Progenitor cell of endocrine pancreas (in vitro differentiated cells): Measurements from ENCODE around the gene DUSP2. TPM values are rescaled to one million over a fixed set of nuclear protein-coding genes. Genes with fewer than 3 reads are reported as not detected.

Source experiments
- DNase-seq: peaks from one replicate; pipeline ENCODE4 v3.0.0; 2021; ENCODE audit warnings: low spot score; ENCODE audit not compliant: unreplicated experiment
- H3K27ac Mint-ChIP-seq: 2 replicates; pipeline ENCODE4 v1.8.0; 2021; ENCODE audit warnings: mild to moderate bottlenecking, moderate library complexity, mixed read lengths
- H3K27me3 Mint-ChIP-seq: 2 replicates; pipeline ENCODE4 v1.8.0; 2021; ENCODE audit warnings: mixed read lengths
- H3K36me3 Mint-ChIP-seq: 2 replicates; pipeline ENCODE4 v1.8.0; 2022; ENCODE audit warnings: mixed read lengths; ENCODE audit not compliant: insufficient read depth
- H3K4me1 Mint-ChIP-seq: 2 replicates; pipeline ENCODE4 v1.8.0; 2021; ENCODE audit warnings: low read depth, mixed read lengths
- H3K4me3 Mint-ChIP-seq: 2 replicates; pipeline ENCODE4 v1.8.0; 2021; ENCODE audit warnings: low read depth, mild to moderate bottlenecking, moderate library complexity, mixed read lengths
- H3K9me3 Mint-ChIP-seq: 2 replicates; pipeline ENCODE4 v1.8.0; 2021; ENCODE audit warnings: low read depth, mixed read lengths
- CTCF ChIP-seq: fragments of 200-600 bp; sonication (generic); IDR thresholded peaks from one replicate; pipeline ENCODE4 v1.5.0; 2021; ENCODE audit warnings: antibody characterized with exemption, mild to moderate bottlenecking; ENCODE audit not compliant: unreplicated experiment
- total RNA-seq: library from RNA; stranded (reverse); gene quantifications from 2 replicates; pipeline ENCODE4 v1.2.1, GENCODE V29; 2021

DUSP2 gene
- total RNA-seq, 1 donor from 2014 or later = 0.93 TPM

DNA sequence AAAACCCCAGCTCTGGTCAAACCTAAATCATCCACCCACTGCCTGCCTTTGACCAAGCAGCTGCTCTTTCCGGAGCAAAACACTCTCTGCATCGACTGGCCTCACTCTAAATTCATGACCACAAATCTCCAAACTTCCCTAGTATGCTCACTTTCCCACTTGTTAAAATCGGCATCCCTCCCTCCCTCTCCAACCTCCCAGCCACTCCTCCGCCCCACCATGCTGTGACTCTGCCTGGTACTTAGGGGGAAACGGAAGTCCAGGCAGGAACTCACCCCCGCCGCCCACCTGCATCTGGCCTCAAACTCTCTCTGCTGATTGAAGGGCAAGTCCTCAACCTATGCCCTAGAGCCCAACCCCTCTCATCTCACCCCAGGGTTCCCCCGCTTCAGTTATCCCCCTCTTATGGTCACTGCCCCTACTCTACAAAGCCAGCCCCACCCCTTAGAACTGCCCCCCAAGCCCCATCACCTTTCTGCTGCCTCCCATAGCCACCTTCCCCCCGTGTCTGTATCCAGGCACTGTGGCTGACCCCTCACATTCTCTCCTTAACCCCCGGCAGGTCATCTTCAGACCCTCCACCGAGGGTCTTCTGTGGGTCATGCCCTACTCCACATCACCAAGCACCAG lies 25.0 kb downstream of the DUSP2 start:
- DNase-seq = no peak
- H3K4me3 Mint-ChIP-seq = no peak overlapping the region
- no peak for TF ChIP-seq CTCF
- no peaks in the 10 kb centered on the region for H3K9me3 Mint-ChIP-seq
- H3K27me3 Mint-ChIP-seq = peaks cover 62% of the 10 kb centered on the region
- H3K4me1 Mint-ChIP-seq = peaks cover 2% of the 10 kb centered on the region
- H3K27ac Mint-ChIP-seq = no peak overlapping the region
- no peaks in the 10 kb centered on the region for H3K36me3 Mint-ChIP-seq

DNA sequence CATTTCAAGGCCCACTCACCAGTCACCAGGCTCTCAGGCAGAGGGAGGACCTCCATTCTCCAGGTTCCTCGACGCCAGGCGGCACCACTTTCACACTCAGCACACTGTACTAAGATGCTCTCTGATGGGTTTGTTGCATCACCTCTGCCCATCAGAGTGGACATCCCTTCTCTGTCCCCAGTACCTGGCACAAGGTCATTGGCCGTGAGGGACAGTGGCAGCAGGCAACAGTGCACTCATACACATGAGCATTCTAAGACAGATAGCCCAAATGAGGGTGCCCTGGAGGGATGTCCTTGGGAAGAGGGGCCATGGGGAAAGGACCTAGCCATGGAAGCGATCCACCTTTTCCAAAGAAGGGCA lies 25.9 kb downstream of the DUSP2 start:
- Mint-ChIP-seq H3K27ac (no peak overlapping the region), H3K4me3 (no peak overlapping the region), H3K4me1 (peaks cover 2% of the 10 kb centered on the region), H3K36me3 (no peaks in the 10 kb centered on the region), H3K27me3 (peaks cover 61% of the 10 kb centered on the region), H3K9me3 (no peaks in the 10 kb centered on the region)
- no peak for DNase-seq
- no peak for TF ChIP-seq CTCF

DNA sequence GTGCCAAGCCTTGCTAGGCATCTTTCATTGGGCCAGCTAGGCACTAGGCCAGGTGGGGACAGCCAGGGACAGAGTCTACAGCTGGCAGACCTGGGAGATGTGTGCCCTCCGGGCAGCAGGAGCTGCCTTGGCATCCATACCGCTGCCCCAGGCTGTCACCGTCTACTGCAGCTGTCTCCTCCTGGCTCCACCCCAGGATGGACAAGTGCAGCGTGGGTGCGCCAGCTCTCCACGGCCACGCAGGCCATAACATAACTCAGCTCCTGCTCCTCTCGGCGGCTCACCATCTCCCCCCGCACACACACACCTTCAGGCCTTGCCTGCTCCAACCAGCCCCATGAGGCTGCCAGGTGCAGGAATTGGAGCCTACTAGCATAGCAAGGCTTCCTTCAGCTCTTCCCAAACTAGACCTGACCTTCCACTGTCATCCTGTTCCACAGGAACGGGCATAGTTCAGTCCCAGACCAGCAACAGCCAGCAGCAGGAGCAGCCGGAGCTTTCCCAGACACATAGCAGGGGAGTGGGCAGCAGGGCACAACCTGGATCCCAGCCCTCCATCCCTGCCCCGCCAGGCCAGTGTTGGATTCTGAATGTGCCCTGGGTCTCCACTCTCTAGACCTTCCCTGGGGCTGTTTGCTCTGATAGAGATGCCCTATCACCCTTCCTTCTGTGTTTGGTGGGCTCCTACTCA lies 26.4 kb downstream of the DUSP2 start:
- Mint-ChIP-seq H3K4me1 (peaks cover 2% of the 10 kb centered on the region), H3K4me3 (no peak overlapping the region), H3K27ac (no peak overlapping the region), H3K27me3 (peaks cover 62% of the 10 kb centered on the region), H3K36me3 (no peaks in the 10 kb centered on the region), H3K9me3 (no peaks in the 10 kb centered on the region)
- DNase-seq = no peak
- TF ChIP-seq CTCF = no peak

DNA sequence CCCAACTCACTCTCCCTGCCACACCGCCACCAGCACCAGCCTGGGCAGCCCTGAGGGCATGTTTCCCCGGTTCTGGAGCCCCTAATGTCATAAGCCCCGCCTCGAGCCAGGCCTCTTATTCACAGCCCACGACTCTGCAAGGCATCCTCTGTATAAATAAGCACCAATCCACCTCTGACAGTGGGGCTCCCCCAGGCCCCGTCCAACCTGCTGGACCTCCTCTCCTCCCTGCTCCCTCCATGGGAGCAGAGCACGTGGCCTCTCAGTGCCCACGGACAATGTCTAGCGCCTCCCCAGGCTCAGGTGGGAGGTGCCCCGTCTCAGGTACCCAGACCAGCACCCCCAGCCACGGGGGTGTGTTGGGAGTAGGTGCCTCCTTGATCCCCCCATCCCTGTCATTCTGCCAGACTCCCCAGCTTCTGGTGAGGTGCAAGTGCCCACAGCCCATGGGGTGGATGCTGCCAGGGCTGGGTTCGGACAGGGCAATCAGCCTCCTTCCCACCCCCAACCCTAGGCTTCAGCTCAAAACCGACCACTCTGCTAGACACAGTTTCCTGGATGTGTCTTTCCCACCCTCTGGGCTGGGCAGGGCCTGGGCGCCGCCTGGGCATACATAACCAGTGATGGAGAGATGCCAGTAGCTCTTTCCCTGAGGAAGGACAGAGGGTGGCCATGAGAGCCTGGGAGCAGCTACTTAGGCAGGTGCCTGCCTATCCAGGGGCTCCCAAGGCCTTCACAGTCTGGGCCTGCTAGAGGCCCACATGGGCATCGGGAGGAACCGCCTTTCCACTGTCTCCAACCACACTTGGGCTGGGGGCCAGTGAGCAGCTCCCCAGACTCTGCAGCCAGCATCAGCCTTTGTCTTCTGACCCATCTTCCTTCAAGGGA lies 27.3 kb downstream of the DUSP2 start:
- H3K27ac Mint-ChIP-seq = no peak overlapping the region

More for the DNA sequence above, 27.3 kb downstream of the DUSP2 start:
- DNase-seq = no peak
- peak; percentile 19 for TF ChIP-seq CTCF
- no peaks in the 10 kb centered on the region for H3K9me3 Mint-ChIP-seq
- peaks cover 2% of the 10 kb centered on the region for H3K4me1 Mint-ChIP-seq
- peaks cover 68% of the 10 kb centered on the region for H3K27me3 Mint-ChIP-seq
- peak overlapping the region; percentile 67 for H3K4me3 Mint-ChIP-seq
- no peaks in the 10 kb centered on the region for H3K36me3 Mint-ChIP-seq
